Measurements from ENCODE around the gene POLR2B.

DNA sequence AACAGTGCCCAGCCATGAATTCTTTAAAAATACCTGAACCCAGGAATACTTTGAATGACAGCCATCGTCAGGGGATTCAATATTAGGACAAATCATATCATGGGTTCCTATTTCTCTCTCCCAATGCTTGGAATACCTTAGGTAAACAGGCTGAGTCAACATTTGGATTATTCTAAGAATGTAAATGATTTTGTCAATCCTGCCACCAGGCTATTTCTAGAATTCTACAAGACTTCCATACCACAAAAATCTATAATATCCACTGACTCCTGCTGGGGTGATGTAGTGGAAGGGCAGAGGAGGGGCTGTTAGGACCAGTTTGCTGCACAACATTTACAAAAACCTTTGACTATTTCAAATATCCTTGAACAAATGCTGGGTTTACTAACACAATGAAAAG lies 66.3 kb downstream of the POLR2B start:
- no peak for TF ChIP-seq MEIS1 (CRISPR knock-in tag; IDR thresholded peaks at IDR 0.05; ENCODE audit: borderline replicate concordance)
- TF ChIP-seq, protein P1, sequence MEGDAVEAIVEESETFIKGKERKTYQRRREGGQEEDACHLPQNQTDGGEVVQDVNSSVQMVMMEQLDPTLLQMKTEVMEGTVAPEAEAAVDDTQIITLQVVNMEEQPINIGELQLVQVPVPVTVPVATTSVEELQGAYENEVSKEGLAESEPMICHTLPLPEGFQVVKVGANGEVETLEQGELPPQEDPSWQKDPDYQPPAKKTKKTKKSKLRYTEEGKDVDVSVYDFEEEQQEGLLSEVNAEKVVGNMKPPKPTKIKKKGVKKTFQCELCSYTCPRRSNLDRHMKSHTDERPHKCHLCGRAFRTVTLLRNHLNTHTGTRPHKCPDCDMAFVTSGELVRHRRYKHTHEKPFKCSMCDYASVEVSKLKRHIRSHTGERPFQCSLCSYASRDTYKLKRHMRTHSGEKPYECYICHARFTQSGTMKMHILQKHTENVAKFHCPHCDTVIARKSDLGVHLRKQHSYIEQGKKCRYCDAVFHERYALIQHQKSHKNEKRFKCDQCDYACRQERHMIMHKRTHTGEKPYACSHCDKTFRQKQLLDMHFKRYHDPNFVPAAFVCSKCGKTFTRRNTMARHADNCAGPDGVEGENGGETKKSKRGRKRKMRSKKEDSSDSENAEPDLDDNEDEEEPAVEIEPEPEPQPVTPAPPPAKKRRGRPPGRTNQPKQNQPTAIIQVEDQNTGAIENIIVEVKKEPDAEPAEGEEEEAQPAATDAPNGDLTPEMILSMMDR (tag by site-specific recombination; IDR thresholded peaks at IDR 0.05) = no peak
- TF ChIP-seq ZNF2 (tag by site-specific recombination; IDR thresholded peaks at IDR 0.05) = no peak
- TF ChIP-seq ZNF311 (tag by site-specific recombination; IDR thresholded peaks at IDR 0.05; ENCODE audit: borderline replicate concordance) = no peak
- TF ChIP-seq, protein P2, sequence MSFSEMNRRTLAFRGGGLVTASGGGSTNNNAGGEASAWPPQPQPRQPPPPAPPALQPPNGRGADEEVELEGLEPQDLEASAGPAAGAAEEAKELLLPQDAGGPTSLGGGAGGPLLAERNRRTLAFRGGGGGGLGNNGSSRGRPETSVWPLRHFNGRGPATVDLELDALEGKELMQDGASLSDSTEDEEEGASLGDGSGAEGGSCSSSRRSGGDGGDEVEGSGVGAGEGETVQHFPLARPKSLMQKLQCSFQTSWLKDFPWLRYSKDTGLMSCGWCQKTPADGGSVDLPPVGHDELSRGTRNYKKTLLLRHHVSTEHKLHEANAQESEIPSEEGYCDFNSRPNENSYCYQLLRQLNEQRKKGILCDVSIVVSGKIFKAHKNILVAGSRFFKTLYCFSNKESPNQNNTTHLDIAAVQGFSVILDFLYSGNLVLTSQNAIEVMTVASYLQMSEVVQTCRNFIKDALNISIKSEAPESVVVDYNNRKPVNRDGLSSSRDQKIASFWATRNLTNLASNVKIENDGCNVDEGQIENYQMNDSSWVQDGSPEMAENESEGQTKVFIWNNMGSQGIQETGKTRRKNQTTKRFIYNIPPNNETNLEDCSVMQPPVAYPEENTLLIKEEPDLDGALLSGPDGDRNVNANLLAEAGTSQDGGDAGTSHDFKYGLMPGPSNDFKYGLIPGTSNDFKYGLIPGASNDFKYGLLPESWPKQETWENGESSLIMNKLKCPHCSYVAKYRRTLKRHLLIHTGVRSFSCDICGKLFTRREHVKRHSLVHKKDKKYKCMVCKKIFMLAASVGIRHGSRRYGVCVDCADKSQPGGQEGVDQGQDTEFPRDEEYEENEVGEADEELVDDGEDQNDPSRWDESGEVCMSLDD (tag by site-specific recombination; IDR thresholded peaks at IDR 0.05) = no peak
- no peak for TF ChIP-seq ZNF747 (tag by site-specific recombination; IDR thresholded peaks at IDR 0.05)
- TF ChIP-seq ZNF132 (tag by site-specific recombination; IDR thresholded peaks at IDR 0.05; ENCODE audit: borderline replicate concordance) = no peak
- TF ChIP-seq SETDB1 (IDR thresholded peaks at IDR 0.05; ENCODE audit: insufficient read length, low read length) = no peak
- TF ChIP-seq ZFP3 (tag by site-specific recombination; IDR thresholded peaks at IDR 0.05; ENCODE audit: low read depth) = no peak
- no peak for TF ChIP-seq ZNF174 (tag by site-specific recombination; IDR thresholded peaks at IDR 0.05)
- no peak for TF ChIP-seq MZF1 (tag by site-specific recombination; IDR thresholded peaks at IDR 0.05; ENCODE audit: borderline replicate concordance)
- no peak for TF ChIP-seq GLI2 (tag by site-specific recombination; IDR thresholded peaks at IDR 0.05; ENCODE audit: borderline replicate concordance, low read depth)
